Measurements from ENCODE around the gene DMBX1.

GRCh38 chr1:46451948-46452930 lies 37.4 kb upstream of the DMBX1 start:
- TF ChIP-seq CTCF (IDR thresholded peaks at IDR 0.05), result no peak
- TF ChIP-seq POLR2A (IDR thresholded peaks at IDR 0.05), result no peak
